HEK293T (cell line): Measurements from ENCODE around the gene DAND5.
"Not testable (repeated sequence)": the region's sequence is repeated elsewhere in the genome, so short reads cannot be mapped to it uniquely, and the experiment has no call there.

Experiments used
- CTCF ChIA-PET: fragments of 350-600 bp; formaldehyde crosslinking; extraction: SDS; loops from one replicate; lab custom pipeline; 2021; ENCODE audit warnings: antibody characterized with exemption, inconsistent platforms; lab: Yijun Ruan, JAX
- POLR2A ChIA-PET: fragments of 350-600 bp; formaldehyde crosslinking; extraction: SDS; loops from one replicate; lab custom pipeline; 2020; ENCODE audit warnings: antibody characterized with exemption, inconsistent platforms; lab: Yijun Ruan, JAX
- DNase-seq: peaks from one replicate; pipeline ENCODE4 v3.0.0; 2012; ENCODE audit warnings: mixed read lengths; ENCODE audit errors: extremely low spot score
- ARNT ChIP-seq: fragments of 450-650 bp; IDR thresholded peaks from 2 replicates; pipeline ENCODE4 v1.6.1; 2017; ENCODE audit warnings: mild to moderate bottlenecking
- BHLHE40 ChIP-seq: fragments of 450-650 bp; IDR thresholded peaks from 2 replicates; pipeline ENCODE4 v1.6.1; 2016; ENCODE audit warnings: mild to moderate bottlenecking, moderate library complexity, borderline replicate concordance
- CTBP1 ChIP-seq: fragments of 450-650 bp; IDR thresholded peaks from 2 replicates; pipeline ENCODE4 v1.6.1; 2016; ENCODE audit warnings: borderline replicate concordance
- ELF4 ChIP-seq: fragments of 450-650 bp; IDR thresholded peaks from 2 replicates; pipeline ENCODE4 v1.6.1; 2017; ENCODE audit warnings: antibody characterized with exemption
- FOXA1 ChIP-seq: fragments of 450-650 bp; IDR thresholded peaks from 2 replicates; pipeline ENCODE4 v1.6.1; 2016; ENCODE audit warnings: mild to moderate bottlenecking
- FOXK2 ChIP-seq: fragments of 450-650 bp; IDR thresholded peaks from 2 replicates; pipeline ENCODE4 v1.6.1; 2016; ENCODE audit warnings: mild to moderate bottlenecking
- FOXM1 ChIP-seq: fragments of 450-650 bp; IDR thresholded peaks from 2 replicates; pipeline ENCODE4 v1.6.1; 2017; ENCODE audit warnings: mild to moderate bottlenecking, borderline replicate concordance
- HDGF ChIP-seq: fragments of 450-650 bp; IDR thresholded peaks from 2 replicates; pipeline ENCODE4 v1.6.1; 2017; ENCODE audit warnings: antibody characterized with exemption, borderline replicate concordance
- L3MBTL2 ChIP-seq: fragments of 450-650 bp; conservative IDR thresholded peaks from 2 replicates; pipeline ENCODE4 v1.6.1; 2016; ENCODE audit warnings: mild to moderate bottlenecking
- LEF1 ChIP-seq: fragments of 450-650 bp; IDR thresholded peaks from 2 replicates; pipeline ENCODE4 v1.6.1; 2017; ENCODE audit warnings: mild to moderate bottlenecking, borderline replicate concordance
- NFRKB ChIP-seq: fragments of 450-650 bp; IDR thresholded peaks from 2 replicates; pipeline ENCODE4 v1.6.1; 2016; ENCODE audit warnings: mild to moderate bottlenecking, moderate library complexity
- SP1 ChIP-seq: fragments of 450-650 bp; IDR thresholded peaks from 2 replicates; pipeline ENCODE4 v1.6.1; 2017
- SUZ12 ChIP-seq: fragments of 450-650 bp; IDR thresholded peaks from 2 replicates; pipeline ENCODE4 v1.6.1; 2016; ENCODE audit warnings: mild to moderate bottlenecking
- TARDBP ChIP-seq: fragments of 450-650 bp; IDR thresholded peaks from 2 replicates; pipeline ENCODE4 v1.6.1; 2016
- ZNF384 ChIP-seq: fragments of 450-650 bp; IDR thresholded peaks from 2 replicates; pipeline ENCODE4 v1.6.1; 2016
- TF ChIP-seq, protein P1 (sequence below): fragments of 450-650 bp; IDR thresholded peaks from 2 replicates; pipeline ENCODE4 v1.6.1; 2016

The DAND5 gene

GRCh38 chr19:12953799-12954611 is 15.4 kb upstream of the DAND5 start:
- no peak for DNase-seq
- CTCF ChIA-PET = interaction anchor here (0.6 to 4.0 kb wide), 2 partner anchors 11 to 40 kb away, joined by 3 to 21 read pairs; no protein-coding TSS in a partner anchor
- POLR2A ChIA-PET = interaction anchor here (1.1 to 3.2 kb wide), 5 partner anchors 8 to 199 kb away, joined by 3 to 15 read pairs (median 11); partner anchors contain the start of genes CALR, FARSA and RAD23A
- TF ChIP-seq ZNF384 (no peak), TARDBP (no peak), ARNT (no peak), SP1 (no peak), LEF1 (no peak), FOXA1 (no peak), SUZ12 (no peak), NFRKB (no peak), CTBP1 (no peak), FOXK2 (no peak), FOXM1 (no peak), BHLHE40 (no peak), L3MBTL2 (no peak), HDGF (no peak), ELF4 (no peak)
- TF ChIP-seq, protein P1, sequence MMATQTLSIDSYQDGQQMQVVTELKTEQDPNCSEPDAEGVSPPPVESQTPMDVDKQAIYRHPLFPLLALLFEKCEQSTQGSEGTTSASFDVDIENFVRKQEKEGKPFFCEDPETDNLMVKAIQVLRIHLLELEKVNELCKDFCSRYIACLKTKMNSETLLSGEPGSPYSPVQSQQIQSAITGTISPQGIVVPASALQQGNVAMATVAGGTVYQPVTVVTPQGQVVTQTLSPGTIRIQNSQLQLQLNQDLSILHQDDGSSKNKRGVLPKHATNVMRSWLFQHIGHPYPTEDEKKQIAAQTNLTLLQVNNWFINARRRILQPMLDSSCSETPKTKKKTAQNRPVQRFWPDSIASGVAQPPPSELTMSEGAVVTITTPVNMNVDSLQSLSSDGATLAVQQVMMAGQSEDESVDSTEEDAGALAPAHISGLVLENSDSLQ = no peak

DNA sequence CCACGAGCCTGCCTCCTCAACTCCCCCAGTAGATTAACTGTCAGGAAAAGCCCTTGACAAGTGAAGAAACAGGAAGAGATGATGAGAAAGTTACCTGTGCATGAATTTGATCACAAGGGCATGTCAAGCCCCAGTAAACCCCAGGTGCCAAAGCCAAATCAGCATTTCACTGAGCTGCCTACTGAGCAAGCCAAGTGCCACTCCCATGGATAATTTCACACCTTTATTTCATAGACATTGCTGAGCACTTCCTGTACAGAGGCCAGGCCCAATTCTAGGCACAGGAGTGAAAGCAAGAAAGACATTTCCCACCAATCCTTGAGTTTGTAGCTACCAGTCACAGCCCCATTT is 14.8 kb upstream of the DAND5 start:
- ChIA-PET POLR2A (interaction anchor here (0.8 to 3.2 kb wide), 5 partner anchors 8 to 213 kb away, joined by 3 to 15 read pairs (median 11); partner anchors contain the start of genes CALR and RAD23A), CTCF (interaction anchor here (0.6 to 4.0 kb wide), 2 partner anchors 11 to 40 kb away, joined by 3 to 21 read pairs; no protein-coding TSS in a partner anchor)
- no peak for TF ChIP-seq TARDBP
- TF ChIP-seq HDGF = no peak
- no peak for TF ChIP-seq ZNF384
- TF ChIP-seq LEF1 = no peak
- no peak for TF ChIP-seq FOXA1
- TF ChIP-seq CTBP1 = no peak
- no peak for TF ChIP-seq SUZ12
- no peak for TF ChIP-seq FOXK2
- no peak for TF ChIP-seq BHLHE40
- TF ChIP-seq NFRKB = no peak
- TF ChIP-seq L3MBTL2 = no peak
- TF ChIP-seq SP1 = no peak
- no peak for DNase-seq

- DNase-seq = not testable (repeated sequence)
- POLR2A ChIA-PET = interaction anchor here (1.2 to 3.2 kb wide), 6 partner anchors 7 to 53 kb away, joined by 3 to 15 read pairs (median 7); partner anchors contain the start of genes CALR and RAD23A
- CTCF ChIA-PET = interaction anchor here (0.6 to 4.0 kb wide), 2 partner anchors 10 to 190 kb away, joined by 3 to 21 read pairs; no protein-coding TSS in a partner anchor
These were observed 13.8 kb upstream of the DAND5 start for GRCh38 chr19:12955575-12955974.

- ChIA-PET POLR2A (interaction anchor here (1.2 to 3.2 kb wide), 6 partner anchors 8 to 52 kb away, joined by 3 to 15 read pairs (median 7); partner anchors contain the start of genes CALR and RAD23A), CTCF (interaction anchor here (4.0 kb wide), 1 partner anchor 9 kb away, joined by 21 read pairs; no protein-coding TSS in a partner anchor)
These were observed 13.4 kb upstream of the DAND5 start for GRCh38 chr19:12955996-12956395.

DNA sequence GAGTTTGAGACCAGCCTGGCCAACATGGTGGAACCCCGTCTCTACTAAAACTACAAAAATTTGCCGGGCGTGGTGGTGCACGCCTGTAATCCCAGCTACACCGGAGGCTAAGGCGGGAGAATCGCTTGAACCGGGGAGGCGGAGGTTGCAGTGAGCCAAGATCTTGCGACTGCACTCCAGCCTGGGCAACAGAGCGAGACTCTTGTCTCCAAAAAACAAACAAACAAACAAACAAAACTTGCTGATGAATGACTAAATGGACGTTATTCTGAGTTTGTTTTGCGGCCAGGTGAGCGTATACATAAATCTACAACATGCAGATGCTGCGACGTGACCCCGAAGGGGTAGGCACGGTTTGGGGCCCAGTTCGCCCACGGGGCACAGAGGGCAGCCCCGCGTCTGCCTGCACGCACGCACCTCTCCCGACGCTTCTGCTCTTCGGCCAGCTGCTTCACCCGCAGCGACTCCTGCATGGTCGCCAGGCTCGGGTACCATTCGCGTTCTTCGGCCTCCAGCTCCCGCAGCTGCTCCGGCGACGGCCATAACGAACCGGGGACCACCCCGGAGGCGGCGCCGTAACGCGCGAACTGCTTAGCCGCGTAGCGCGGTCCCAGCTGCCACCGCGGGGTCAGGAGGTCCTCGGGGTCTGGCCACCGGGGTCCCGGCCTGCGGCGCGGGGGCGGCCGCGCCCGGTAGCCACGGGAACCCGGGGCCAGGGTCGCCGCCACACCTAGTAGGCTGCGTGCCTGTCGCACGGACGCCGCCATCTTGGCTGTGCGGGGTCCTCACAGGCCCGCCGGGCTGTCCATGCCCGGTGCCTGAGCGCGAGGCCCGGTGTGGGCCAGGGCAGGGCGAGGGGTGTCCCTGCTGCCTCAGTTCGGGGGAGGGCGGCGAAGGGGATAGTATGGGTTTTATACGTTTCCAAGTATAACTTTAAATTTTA is 12.7 kb upstream of the DAND5 start, which contains the start of gene GADD45GIP1:
TSS of gene GADD45GIP1 (minus strand) at position 778 of the 943 bp plus-strand sequence. CDS start at position 767, 11 bp downstream.
- ChIA-PET CTCF (interaction anchor here (4.0 kb wide), 1 partner anchor 9 kb away, joined by 21 read pairs; no protein-coding TSS in a partner anchor), POLR2A (interaction anchor here (1.2 to 3.2 kb wide), 6 partner anchors 9 to 52 kb away, joined by 3 to 15 read pairs (median 7); partner anchors contain the start of genes CALR and RAD23A)

More at GRCh38 chr19:12955996-12956395, 13.4 kb upstream of the DAND5 start:
- DNase-seq = no peak
- TF ChIP-seq, protein P1 = no peak
- no peak for TF ChIP-seq FOXA1
- TF ChIP-seq FOXK2 = no peak
- TF ChIP-seq ELF4 = no peak
- no peak for TF ChIP-seq NFRKB
- TF ChIP-seq CTBP1 = no peak
- no peak for TF ChIP-seq TARDBP
- no peak for TF ChIP-seq ARNT
- no peak for TF ChIP-seq HDGF
- no peak for TF ChIP-seq ZNF384
- TF ChIP-seq SP1 = no peak
- TF ChIP-seq LEF1 = no peak

More for the DNA sequence above, 12.7 kb upstream of the DAND5 start, which contains the start of gene GADD45GIP1:
- peak; percentile 86 for DNase-seq
- no peak for TF ChIP-seq ZNF384
- TF ChIP-seq ELF4 = peak; percentile 59; the same call in 1 of the 2 replicates
- peak; percentile 58; the same call in 1 of the 2 replicates for TF ChIP-seq LEF1
- TF ChIP-seq FOXA1 = no peak
- TF ChIP-seq CTBP1 = no peak
